HG02884 (cell line): ENCODE measurements around the gene CFAP299.
A peak's percentile ranks its signal among the peaks of the same experiment; 100 is the strongest.
"Not testable (repeated sequence)": the region's sequence is repeated elsewhere in the genome, so short reads cannot be mapped to it uniquely, and the experiment has no call there.

Source experiments
- ATAC-seq: cut with Tn5 transposase; IDR thresholded peaks from one replicate; pipeline ENCODE4 v1.9.1; 2021; ENCODE audit warnings: mild to moderate bottlenecking, moderate library complexity; ENCODE audit not compliant: unreplicated experiment

CFAP299 gene

GRCh38 chr4:80439294-80440061 is 103.9 kb downstream of the CFAP299 start:
- not testable (repeated sequence) for ATAC-seq

DNA sequence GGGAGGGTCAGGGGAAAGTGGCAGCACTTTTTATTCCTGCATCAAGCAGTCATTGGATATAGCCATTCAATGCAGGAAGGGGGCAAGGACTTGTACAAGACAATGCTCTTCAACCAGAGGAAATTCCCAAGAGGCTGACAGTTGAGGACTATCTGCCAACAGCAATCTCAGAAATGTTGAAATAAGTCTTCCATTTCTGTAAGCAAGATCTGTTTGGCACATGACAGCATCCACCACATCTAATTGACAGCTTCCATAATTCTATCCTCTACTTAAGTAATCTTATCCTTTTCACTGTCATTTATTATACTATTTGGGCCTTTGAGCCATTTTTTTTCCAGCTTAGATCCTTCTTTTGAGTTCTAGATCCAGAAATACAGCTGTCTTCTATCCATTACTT is 110.7 kb downstream of the CFAP299 start:
- ATAC-seq: no peak

DNA sequence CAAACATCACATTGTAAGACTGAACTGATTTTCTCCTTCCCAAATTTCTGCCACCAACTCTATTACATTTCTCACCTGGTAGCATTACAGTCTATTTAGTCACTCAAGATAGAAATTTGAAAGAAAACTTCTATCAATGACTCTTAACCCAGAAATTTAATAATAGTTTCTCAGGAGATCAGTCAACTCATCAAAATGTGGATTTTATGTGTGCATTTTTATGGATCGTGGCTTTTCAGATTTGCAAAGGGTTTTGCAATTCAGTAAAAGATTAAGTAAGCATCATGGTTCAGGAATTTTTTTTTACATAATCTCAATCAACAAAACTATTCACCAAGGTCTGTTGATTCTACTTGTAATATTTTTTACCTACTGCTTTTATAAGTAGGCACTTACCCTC is 111.1 kb downstream of the CFAP299 start:
- no peak for ATAC-seq

- no peak for ATAC-seq
These were observed 112.0 kb downstream of the CFAP299 start for GRCh38 chr4:80447493-80447892.

GRCh38 chr4:80448056-80448455 is 112.5 kb downstream of the CFAP299 start:
- no peak for ATAC-seq

- no peak for ATAC-seq
These were observed 116.5 kb downstream of the CFAP299 start for GRCh38 chr4:80452055-80452454.

DNA sequence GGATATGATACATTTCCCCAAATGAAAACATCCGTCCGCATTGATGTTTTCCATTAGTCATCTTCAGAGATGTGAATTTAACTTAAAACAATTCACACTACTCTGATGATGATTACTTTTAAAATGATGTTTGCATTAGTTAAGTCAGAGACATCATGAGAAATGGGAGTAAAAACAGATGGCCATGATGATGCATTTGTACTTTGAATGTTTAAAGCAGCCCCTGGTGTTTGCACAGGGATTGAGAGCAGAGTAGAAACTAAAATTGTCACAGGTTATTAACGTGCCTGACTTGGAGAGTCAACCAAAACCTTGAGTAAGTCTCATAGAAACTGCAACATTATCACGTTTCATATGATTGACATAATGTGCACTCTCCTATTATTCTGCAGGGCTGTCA is 117.2 kb downstream of the CFAP299 start:
- ATAC-seq: no peak

DNA sequence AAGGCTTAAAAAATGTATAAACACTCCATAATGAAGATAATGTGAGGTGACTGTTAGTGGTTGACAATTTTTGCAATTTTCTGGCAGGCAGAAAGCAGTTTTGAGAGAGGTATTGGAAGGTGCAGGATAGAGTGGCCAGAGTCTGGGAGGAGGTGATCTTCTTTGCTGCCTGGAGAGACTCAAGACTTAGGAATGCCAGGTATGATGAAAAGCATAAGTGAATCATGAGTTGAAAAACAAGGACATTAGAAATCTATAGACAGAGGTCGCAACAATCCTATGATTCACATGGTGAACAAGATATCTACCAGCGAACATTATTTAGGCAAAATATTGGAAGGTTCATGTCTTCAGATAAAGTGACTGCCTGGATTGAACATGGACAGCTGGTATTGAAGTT is 118.5 kb downstream of the CFAP299 start:
- no peak for ATAC-seq

DNA sequence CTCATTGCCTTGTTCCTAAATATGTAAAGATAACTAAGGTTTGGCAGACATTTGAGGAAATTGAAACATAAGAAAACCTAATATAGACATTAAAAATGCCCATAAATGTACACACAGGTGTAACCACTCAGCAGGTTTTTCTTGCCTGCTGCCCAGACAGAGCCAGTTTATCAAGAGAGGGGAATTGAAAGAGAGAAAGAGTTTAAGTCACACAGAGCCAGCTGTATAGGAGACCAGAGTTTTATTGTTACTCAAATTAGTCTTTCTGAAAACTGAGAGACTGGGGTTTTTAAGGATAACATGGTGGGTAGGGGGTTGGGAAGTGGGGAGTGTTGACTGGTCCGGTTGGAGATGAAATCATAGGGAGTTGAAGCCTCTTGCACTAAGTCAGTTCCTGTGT is 119.0 kb downstream of the CFAP299 start:
- ATAC-seq: no peak

DNA sequence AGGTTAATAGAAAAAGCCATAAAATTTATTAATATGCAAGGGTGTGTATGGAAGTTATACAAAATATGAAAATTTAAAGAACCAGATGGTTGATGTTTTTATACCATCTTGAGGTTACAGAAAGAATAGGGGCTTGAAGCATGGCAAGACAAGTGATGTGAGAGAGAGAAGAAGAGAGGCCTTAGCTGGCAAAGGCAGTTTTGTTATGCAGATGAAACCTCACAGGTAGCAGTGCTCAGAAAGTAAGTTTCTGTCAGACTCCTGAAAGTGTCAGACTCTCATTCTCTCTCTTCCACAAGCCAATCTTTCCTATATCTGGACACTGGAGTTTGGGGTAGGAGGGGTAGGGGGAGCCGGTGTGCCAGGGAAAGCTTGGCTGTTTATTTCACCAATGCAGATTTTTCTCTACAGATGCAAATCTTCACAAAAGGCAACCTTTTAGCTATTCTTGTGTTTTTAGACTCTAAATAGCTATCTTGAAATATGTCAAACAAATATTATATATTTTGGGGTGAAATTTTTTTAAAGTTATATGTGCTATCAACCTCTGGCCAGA is 124.5 kb downstream of the CFAP299 start:
- no peak for ATAC-seq

DNA sequence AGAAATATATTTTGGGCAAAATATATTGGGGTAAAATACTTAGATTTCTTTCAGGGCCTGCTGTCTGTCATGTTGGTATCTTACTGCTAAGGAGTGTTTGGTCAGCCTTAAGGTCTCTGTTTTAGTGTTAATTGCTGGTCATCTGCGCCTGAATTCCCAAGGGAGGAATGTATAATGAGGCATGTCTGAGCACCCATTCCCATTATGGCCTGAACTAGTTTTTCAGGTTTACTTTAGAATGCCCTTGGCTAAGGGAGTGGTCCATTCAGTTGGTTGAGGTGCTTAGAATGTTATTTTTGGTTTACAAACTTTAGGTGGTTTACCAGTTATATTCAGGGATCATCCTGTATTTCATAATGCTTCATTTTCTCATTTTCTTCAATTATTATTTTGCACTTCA is 125.9 kb downstream of the CFAP299 start:
- no peak for ATAC-seq

DNA sequence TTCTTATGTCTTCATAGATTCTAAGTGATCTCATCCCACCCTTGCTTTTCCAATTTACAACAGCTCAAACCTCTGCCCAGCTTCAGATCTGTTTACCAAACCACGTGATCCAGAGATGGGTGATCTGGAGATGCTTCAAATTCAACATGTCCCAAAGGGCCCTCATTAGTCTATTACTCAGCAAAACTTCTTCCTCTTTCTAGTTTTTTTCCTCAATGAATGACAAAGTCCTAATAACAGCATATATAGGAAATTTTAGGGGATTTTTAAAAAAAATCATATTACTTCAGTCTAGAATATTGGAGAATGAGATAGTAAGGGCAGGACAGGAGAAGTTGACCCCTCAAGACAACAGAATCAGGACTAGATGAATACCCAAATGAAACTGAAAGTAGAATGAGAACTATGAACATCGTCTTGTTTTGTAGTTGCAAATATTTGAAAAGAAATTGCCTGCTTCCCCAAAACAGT is 127.1 kb downstream of the CFAP299 start:
- ATAC-seq: peak; percentile 56

DNA sequence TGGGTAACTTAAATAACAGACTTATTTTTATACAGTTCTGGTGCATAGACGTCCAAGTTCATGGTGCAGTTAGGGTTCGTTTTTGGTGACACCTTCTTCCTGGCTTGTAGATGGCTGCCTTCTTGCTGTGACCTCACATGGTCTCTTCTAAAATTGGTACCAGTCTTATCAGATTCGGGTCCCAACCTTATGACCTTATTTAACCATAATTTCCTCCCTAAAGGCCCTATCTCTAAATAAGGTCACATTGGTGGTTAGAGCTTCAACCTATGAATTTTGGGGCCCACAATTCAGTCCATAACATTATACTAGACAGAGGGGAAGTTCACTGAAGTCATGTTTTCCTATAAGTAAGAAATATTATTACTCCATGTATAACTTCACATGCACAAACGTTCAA is 128.0 kb downstream of the CFAP299 start:
- no peak for ATAC-seq

DNA sequence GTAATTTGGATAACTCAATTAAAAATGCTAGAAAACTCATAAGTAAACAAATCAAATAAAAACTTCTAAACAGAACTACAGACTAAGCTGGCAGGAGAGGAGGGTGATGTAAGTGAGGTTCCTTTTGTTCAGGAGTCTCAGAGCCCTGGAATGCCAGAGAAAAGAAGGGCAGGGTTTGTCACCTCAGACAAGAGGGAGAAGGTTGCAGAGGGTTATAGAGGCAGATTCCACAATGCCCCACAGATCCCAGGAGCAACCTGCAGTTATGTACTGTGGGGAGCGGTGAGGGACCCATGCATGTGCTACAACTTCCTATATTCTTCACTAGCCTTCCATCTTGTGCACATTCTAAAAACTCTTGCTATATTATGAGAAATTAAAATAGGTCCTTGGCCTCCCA is 129.7 kb downstream of the CFAP299 start:
- no peak for ATAC-seq

DNA sequence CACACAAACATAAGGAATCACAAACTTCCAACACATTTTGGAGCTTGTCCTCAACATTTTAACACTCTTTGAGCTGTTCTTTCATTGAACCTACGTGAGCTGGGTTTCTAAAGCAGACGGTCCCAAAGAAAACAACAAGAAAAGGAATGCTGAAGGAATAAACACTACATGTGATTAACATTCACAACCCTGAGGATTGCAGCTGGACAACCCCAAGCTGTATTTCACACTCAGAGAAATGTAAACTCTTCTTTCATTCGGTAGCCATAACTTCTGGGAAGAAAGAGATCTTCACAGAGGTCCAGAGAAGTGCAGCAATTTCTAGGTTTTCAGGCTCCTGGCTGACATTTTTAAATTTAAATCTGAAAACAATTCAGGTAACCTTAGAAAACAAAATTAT is 130.2 kb downstream of the CFAP299 start:
- no peak for ATAC-seq

- no peak for ATAC-seq
These were observed 131.1 kb downstream of the CFAP299 start for GRCh38 chr4:80466618-80467017.

DNA sequence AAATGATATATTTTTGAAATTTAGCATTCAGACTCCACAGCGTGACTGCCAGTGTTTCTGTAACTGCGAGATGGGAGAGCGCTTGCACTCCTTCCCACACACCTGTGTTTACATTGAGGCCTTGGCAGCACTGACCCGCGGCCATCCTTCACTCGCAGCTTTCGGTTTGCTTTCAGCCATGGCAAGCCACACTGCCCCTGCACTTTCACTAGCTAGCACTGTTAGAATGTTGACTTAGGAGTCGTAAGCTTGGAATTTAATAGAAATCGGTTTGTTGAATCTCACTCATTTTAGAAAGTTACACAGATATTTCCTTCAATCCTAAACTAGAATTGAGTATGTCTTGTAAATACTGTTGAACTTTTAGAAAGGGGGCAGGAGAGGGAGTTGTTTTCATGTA is 136.2 kb downstream of the CFAP299 start:
- ATAC-seq: no peak

GRCh38 chr4:80475236-80475635 is 139.7 kb downstream of the CFAP299 start:
- ATAC-seq: no peak

DNA sequence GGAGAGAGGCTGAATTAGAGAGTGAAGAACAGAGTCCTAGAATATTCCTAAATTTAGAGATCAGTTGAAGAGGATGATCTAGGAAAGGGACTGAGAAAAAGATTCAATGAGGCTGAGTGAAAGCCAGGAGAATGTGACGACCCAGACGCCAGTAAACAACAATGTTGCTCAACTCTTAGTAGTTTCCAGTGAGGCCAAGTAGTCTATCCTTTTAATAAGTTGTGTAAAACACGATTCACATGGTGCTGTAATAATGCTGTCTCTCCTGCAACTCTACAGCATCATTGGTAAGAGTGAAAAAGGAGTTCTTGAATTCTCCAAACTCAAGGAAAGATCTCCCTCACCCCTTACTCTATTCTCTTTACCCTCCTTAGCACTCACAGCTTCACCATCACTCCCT is 140.3 kb downstream of the CFAP299 start:
- no peak for ATAC-seq

DNA sequence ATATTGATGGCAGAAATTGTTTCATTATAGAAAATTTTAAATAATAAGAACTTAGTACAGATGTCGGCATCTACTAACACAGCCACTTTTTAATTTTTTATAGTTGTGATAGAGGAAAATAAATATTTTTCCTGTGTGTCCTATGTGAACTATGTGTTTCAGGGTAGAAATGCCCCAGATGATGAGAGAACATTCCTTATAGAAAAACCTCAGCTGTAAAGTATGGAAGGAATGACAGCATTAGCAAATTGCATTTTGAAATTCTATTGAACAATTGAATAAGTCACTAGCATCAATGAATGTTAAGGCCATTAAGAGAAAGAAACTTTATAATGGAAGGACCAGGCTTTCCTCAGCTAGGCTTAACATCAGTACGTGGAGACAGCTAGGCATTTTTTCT is 149.2 kb downstream of the CFAP299 start:
- ATAC-seq: no peak

DNA sequence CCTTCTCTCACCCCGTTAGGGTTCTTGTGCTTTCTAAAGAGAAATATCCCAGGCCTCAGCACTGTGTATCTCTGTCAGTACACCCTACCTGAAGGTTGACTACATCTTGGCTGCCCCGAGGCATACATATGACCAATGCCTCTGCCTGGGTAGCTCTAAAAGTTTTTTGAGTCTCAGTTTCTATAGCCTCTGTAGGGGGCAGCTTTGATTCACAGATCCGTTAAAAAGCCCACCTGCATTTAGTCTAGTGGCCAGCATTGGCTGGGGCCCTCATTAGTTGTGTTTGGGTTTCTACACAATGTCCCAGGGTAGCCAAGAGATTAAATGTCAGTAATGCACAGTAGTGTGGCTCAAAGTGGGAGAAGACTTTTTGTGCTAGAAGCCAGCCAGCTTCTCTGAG is 151.1 kb downstream of the CFAP299 start:
- no peak for ATAC-seq

DNA sequence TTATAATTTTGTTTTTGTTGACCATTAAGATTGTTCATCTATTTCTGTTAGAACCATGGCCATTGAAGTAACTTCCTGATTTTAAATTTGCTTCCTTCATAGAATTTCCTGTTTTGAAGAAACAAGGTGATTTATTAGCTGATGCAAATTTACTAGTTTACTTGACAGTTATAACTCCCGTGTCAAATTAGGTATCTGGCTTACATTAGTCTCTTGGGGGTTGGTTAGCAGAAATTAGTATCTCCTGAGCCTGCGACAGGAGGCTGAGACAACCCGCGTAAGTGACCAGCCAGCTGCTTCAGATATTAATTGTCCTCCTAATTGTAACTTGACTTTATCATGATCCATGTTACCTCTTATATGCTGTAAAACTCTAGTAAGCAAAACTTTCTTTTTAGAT is 154.3 kb downstream of the CFAP299 start:
- no peak for ATAC-seq

- no peak for ATAC-seq
These were observed 157.2 kb downstream of the CFAP299 start for GRCh38 chr4:80492761-80493160.
